H9 (cell line): ENCODE data around the gene CRMP1. TPM values are rescaled to one million over a fixed set of nuclear protein-coding genes. Genes with fewer than 3 reads are reported as not detected.

ENCODE experiments used
- DNase-seq: peaks from one replicate; pipeline ENCODE4 v3.0.0-alpha.2; 2017
- H2AFZ ChIP-seq: one replicate; pipeline ENCODE4 v1.6.1; 2013; ENCODE audit warnings: mild to moderate bottlenecking, low read length, control low read depth, moderate library complexity
- H2AK5ac ChIP-seq: 2 replicates; pipeline ENCODE4 v1.6.1; 2013; ENCODE audit warnings: low read length, control low read depth, mixed read lengths; ENCODE audit not compliant: insufficient read length
- H2BK120ac ChIP-seq: one replicate; pipeline ENCODE4 v1.6.1; 2013; ENCODE audit warnings: low read depth, mild to moderate bottlenecking, low read length, control low read depth, inconsistent platforms; ENCODE audit not compliant: poor library complexity, severe bottlenecking
- H2BK12ac ChIP-seq: 2 replicates; pipeline ENCODE4 v1.6.1; 2013; ENCODE audit warnings: low read length, control low read depth, mixed read lengths, low read depth; ENCODE audit not compliant: insufficient read length
- H2BK15ac ChIP-seq: 2 replicates; pipeline ENCODE4 v1.6.1; 2013; ENCODE audit warnings: low read depth, low read length, control low read depth
- H2BK20ac ChIP-seq: one replicate; pipeline ENCODE4 v1.6.1; 2013; ENCODE audit warnings: low read depth, mild to moderate bottlenecking, low read length, control low read depth, inconsistent platforms; ENCODE audit not compliant: poor library complexity, severe bottlenecking
- H2BK5ac ChIP-seq: 2 replicates; pipeline ENCODE4 v1.6.1; 2013; ENCODE audit warnings: low read length, control low read depth, mixed read lengths; ENCODE audit not compliant: insufficient read length
- H3K14ac ChIP-seq: 2 replicates; pipeline ENCODE4 v1.6.1; 2013; ENCODE audit warnings: low read length, control low read depth; ENCODE audit not compliant: insufficient read depth
- H3K18ac ChIP-seq: 2 replicates; pipeline ENCODE4 v1.6.1; 2013; ENCODE audit warnings: low read depth, mild to moderate bottlenecking, mixed read lengths, low read length, control low read depth; ENCODE audit not compliant: insufficient read length
- H3K23ac ChIP-seq: 2 replicates; pipeline ENCODE4 v1.6.1; 2013; ENCODE audit warnings: low read length, control low read depth, mixed read lengths, low read depth; ENCODE audit not compliant: insufficient read length
- H3K23me2 ChIP-seq: 2 replicates; pipeline ENCODE4 v1.6.1; 2013; ENCODE audit warnings: low read depth, mild to moderate bottlenecking, mixed read lengths, low read length, control low read depth; ENCODE audit not compliant: insufficient read length, poor library complexity, severe bottlenecking
- H3K27ac ChIP-seq: 2 replicates; pipeline ENCODE4 v1.5.1; 2013; ENCODE audit warnings: low read length, control low read depth, mixed read lengths, low read depth; ENCODE audit not compliant: insufficient read length
- H3K27me3 ChIP-seq: 2 replicates; pipeline ENCODE4 v1.6.1; 2013; ENCODE audit warnings: low read length, control low read depth, inconsistent platforms; ENCODE audit not compliant: insufficient read depth
- H3K4ac ChIP-seq: 2 replicates; pipeline ENCODE4 v1.6.1; 2013; ENCODE audit warnings: low read depth, mild to moderate bottlenecking, control low read depth, inconsistent platforms, low read length, moderate library complexity
- H3K4me1 ChIP-seq: 2 replicates; pipeline ENCODE4 v1.6.1; 2013; ENCODE audit warnings: low read length, control low read depth, inconsistent platforms; ENCODE audit not compliant: insufficient read depth
- H3K4me2 ChIP-seq: 2 replicates; pipeline ENCODE4 v1.6.1; 2013; ENCODE audit warnings: low read length, control low read depth, mixed read lengths; ENCODE audit not compliant: insufficient read length, insufficient read depth
- H3K56ac ChIP-seq: 2 replicates; pipeline ENCODE4 v1.6.1; 2013; ENCODE audit warnings: low read depth, mild to moderate bottlenecking, mixed read lengths, low read length, control low read depth; ENCODE audit not compliant: insufficient read length
- H3K79me1 ChIP-seq: 2 replicates; pipeline ENCODE4 v1.6.1; 2013; ENCODE audit warnings: low read depth, mild to moderate bottlenecking, moderate library complexity, low read length, control low read depth, inconsistent platforms; ENCODE audit not compliant: insufficient read depth, poor library complexity, severe bottlenecking
- H3K79me2 ChIP-seq: 2 replicates; pipeline ENCODE4 v1.6.1; 2013; ENCODE audit warnings: low read length, control low read depth, inconsistent platforms; ENCODE audit not compliant: insufficient read depth
- H3K9ac ChIP-seq: 2 replicates; pipeline ENCODE4 v1.6.1; 2013; ENCODE audit warnings: low read length, control low read depth, mixed read lengths; ENCODE audit not compliant: insufficient read length; ENCODE audit errors: extremely low read depth
- H3K9me3 ChIP-seq: one replicate; pipeline ENCODE4 v1.6.1; 2013; ENCODE audit warnings: low read depth, low read length, inconsistent platforms; ENCODE audit not compliant: control insufficient read depth
- H3T11ph ChIP-seq: one replicate; pipeline ENCODE4 v1.6.1; 2013; ENCODE audit warnings: mild to moderate bottlenecking, low read length, control low read depth, inconsistent platforms
- H4K20me1 ChIP-seq: one replicate; pipeline ENCODE4 v1.6.1; 2013; ENCODE audit not compliant: control insufficient read depth, insufficient read length, insufficient read depth
- H4K5ac ChIP-seq: 2 replicates; pipeline ENCODE4 v1.6.1; 2013; ENCODE audit warnings: low read depth, mild to moderate bottlenecking, mixed read lengths, low read length, control low read depth; ENCODE audit not compliant: insufficient read length
- H4K8ac ChIP-seq: replicated peaks from 2 replicates; pipeline ENCODE4 v1.6.1; 2013; ENCODE audit warnings: low read length, control low read depth, mixed read lengths, low read depth; ENCODE audit not compliant: insufficient read length
- H4K91ac ChIP-seq: 2 replicates; pipeline ENCODE4 v1.6.1; 2013; ENCODE audit warnings: low read depth, mild to moderate bottlenecking, moderate library complexity, mixed read lengths, low read length, control low read depth; ENCODE audit not compliant: insufficient read length
- H3K27ac Mint-ChIP-seq, 3 experiments: 2 replicates in 2 of 3; 3 replicates in 1 of 3; pipeline ENCODE4 v1.8.0; 2020 to 2021; ENCODE audit warnings: mixed read lengths in 3 of 3, mild to moderate bottlenecking in 1 of 3, moderate library complexity in 1 of 3
- H3K27me3 Mint-ChIP-seq: 2 replicates; pipeline ENCODE4 v1.8.0; 2021; ENCODE audit warnings: low read depth, mild to moderate bottlenecking, moderate library complexity, mixed read lengths
- H3K36me3 Mint-ChIP-seq, 3 experiments: 2 replicates in 2 of 3; 3 replicates in 1 of 3; pipeline ENCODE4 v1.8.0; 2020 to 2021; ENCODE audit warnings: low read depth in 3 of 3, mixed read lengths in 3 of 3; ENCODE audit not compliant: insufficient read depth in 1 of 3
- H3K4me1 Mint-ChIP-seq, 2 experiments: 2 replicates each; pipeline ENCODE4 v1.8.0; 2020; ENCODE audit warnings: mixed read lengths in 2 of 2
- H3K4me3 Mint-ChIP-seq, 2 experiments: 2 replicates in 1 of 2; 3 replicates in 1 of 2; pipeline ENCODE4 v1.8.0; 2020 to 2021; ENCODE audit warnings: mild to moderate bottlenecking in 2 of 2, mixed read lengths in 2 of 2, moderate library complexity in 1 of 2
- H3K9me3 Mint-ChIP-seq, 2 experiments: 2 replicates in 1 of 2; 3 replicates in 1 of 2; pipeline ENCODE4 v1.8.0; 2020; ENCODE audit warnings: mild to moderate bottlenecking in 2 of 2, mixed read lengths in 2 of 2, moderate library complexity in 1 of 2
- CTCF ChIP-seq: fragments of 200-600 bp; sonication (generic); conservative IDR thresholded peaks from 3 replicates; pipeline ENCODE4 v1.8.0; 2021; ENCODE audit warnings: antibody characterized with exemption, mild to moderate bottlenecking
- WGBS: extraction: QIAGEN DNeasy Blood & Tissue Kit; methylation state at CpG from one replicate; pipeline ENCODE4 v1.1.7; 2013; ENCODE audit warnings: missing lambda C conversion rate, low lambda C conversion rate, mixed read lengths; ENCODE audit not compliant: insufficient read length; ENCODE audit errors: extremely low coverage; 5-methylcytosine and 5-hydroxymethylcytosine counted together
- total RNA-seq: library from RNA; stranded (reverse); gene quantifications from 2 replicates; pipeline ENCODE4 v1.2.1, GENCODE V29; 2021

CRMP1 gene
- total RNA-seq, 1 experiment from 2014 or later, result 71.6 TPM

DNA sequence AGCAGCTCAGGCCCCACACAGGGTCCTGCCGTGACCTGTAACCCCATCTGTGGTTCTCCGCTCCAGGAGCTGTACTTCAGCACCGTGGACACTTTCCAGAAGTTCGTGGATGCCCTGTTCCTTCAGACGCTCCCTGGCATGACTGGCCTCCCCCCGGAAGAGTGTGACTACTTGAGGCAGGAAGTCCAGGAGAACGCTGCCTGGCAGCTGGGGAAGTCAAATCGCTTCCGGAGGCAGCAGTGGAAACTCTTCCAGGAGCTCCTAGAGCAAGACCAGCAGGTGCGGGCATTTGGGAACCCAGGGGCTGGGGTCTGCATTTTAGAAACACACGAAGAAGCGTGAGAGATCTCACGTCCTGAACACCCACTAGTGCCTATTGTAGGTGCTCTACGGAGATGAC is 109.4 kb downstream of the CRMP1 start:
- H2BK5ac ChIP-seq, result no peak overlapping the region
- H3K14ac ChIP-seq, result no peak overlapping the region
- no peak overlapping the region for H3K9ac ChIP-seq
- no peak overlapping the region for H2AFZ ChIP-seq
- no peaks in the 10 kb centered on the region for H3K27me3 ChIP-seq
- Mint-ChIP-seq H3K4me1 (peaks cover 15 to 16% of the 10 kb centered on the region in 2 experiments; a peak in 3 of 4 replicates), H3K4me3 (no peak overlapping the region), H3K36me3 (peaks cover 28 to 37% (median 33%) of the 10 kb centered on the region in 3 experiments), H3K27me3 (no peaks in the 10 kb centered on the region), H3K9me3 (peaks cover 0 to 3% of the 10 kb centered on the region in 2 experiments; a peak in 2 of 5 replicates), H3K27ac (peak overlapping the region in 1 of 3 experiments; percentile 79; a peak in 1 of 7 replicates)
- H3K18ac ChIP-seq, result no peak overlapping the region
- no peak overlapping the region for H3K23ac ChIP-seq
- H4K5ac ChIP-seq, result no peak overlapping the region
- no peak overlapping the region for H3K27ac ChIP-seq
- H4K8ac ChIP-seq, result no peak overlapping the region
- WGBS, result no CpG with 5 or more reads among the region's 14 CpGs
- no peak overlapping the region for H2BK120ac ChIP-seq
- no peaks in the 10 kb centered on the region for H3K9me3 ChIP-seq
- H2AK5ac ChIP-seq, result no peak overlapping the region
- H2BK15ac ChIP-seq, result no peak overlapping the region
- H3T11ph ChIP-seq, result no peak overlapping the region
- H3K56ac ChIP-seq, result no peak overlapping the region
- H4K91ac ChIP-seq, result no peak overlapping the region
- H3K4ac ChIP-seq, result no peak overlapping the region
- DNase-seq, result peak; percentile 20
- TF ChIP-seq CTCF, result no peak
- H3K23me2 ChIP-seq, result no peaks in the 10 kb centered on the region
- H3K79me1 ChIP-seq, result no peaks in the 10 kb centered on the region
- no peaks in the 10 kb centered on the region for H4K20me1 ChIP-seq
- H3K79me2 ChIP-seq, result 0 out of 2 replicates have a peak, but pooled peaks cover 2% of the 10 kb centered on the region
- H3K4me1 ChIP-seq, result no peaks in the 10 kb centered on the region
- H3K4me2 ChIP-seq, result no peak overlapping the region
- no peak overlapping the region for H2BK12ac ChIP-seq
- no peak overlapping the region for H2BK20ac ChIP-seq
